ENCODE results near the gene CNKSR2.

DNA sequence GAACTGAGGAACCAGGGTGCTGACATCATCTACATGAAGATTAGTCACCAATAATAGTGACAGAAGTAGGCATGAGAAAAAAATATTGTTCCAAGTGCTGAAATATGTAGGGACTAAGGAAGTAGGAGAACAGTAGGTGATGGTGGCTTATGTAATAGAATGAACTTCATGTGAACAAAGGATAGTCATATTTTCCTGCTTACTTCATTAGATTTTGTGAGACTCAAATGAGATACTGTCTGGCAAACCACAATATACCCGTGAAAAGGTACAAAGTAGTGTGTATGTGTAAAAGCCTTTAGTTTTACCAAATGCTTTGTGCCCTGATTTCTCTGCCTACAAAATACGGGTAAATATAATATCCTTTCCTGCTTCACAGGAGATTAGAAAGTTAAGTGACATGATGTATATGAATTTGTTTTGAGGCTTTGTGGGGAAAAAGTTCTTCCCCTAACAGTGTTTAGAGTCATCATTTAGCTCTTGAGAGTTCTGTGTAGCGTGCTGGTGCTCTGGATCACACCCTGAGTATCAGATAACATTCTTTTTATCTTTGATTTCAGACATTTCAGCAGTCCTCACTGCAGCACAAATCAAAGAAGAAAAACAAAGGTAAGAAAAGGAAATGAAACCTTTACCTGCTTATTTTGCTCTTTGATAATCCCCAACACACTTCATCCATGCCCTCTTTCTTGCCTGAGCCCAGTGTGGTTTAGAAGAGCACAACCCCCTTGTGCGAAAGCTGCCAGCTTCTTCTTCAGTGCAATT, 216.0 kb downstream of the CNKSR2 start:
- no peak for TF ChIP-seq EZH2phosphoT487 (IDR thresholded peaks at IDR 0.05; ENCODE audit: insufficient read depth, low read depth)
- TF ChIP-seq EZH2 (IDR thresholded peaks at IDR 0.05; ENCODE audit: insufficient read depth, poor library complexity, severe bottlenecking) = no peak

Measured in GM23248 (cell line).